Pancreas (tissue), 10 donors: Measurements from ENCODE around the gene IL13. TPM values are rescaled to one million over a fixed set of nuclear protein-coding genes. Genes with fewer than 3 reads are reported as not detected.

Experiments used
- ATAC-seq, 4 donors: fragments of 200-7000 bp; cut with Tn5 transposase; one replicate each; pipeline versions ENCODE4 v1.8.0 to v1.9.1; 2020; ENCODE audit warnings: mild to moderate bottlenecking in 4 of 4, moderate library complexity in 4 of 4
- DNase-seq, 6 donors: peaks; one replicate each; pipeline ENCODE4 v3.0.0-alpha.2; 2020
- FAIRE-seq: peaks from 2 replicates; lab custom pipeline; 2012; peaks lifted over from hg19 to GRCh38; lab: Jason Lieb, UNC
- H3K27ac ChIP-seq, 4 donors: fragments of 200-600 bp; sonication (generic); 1 replicate in 3 of 4; 2 replicates in 1 of 4; pipeline versions ENCODE4 v1.5.0 to v1.8.0; 2020
- H3K27me3 ChIP-seq, 4 donors: fragments of 200-600 bp; one replicate each; pipeline ENCODE4 v1.8.0; 2021
- H3K36me3 ChIP-seq, 3 donors: fragments of 200-600 bp; sonication (generic) in 1 of 3; one replicate each; pipeline versions ENCODE4 v1.5.0 to v1.8.0; 2020 to 2021
- H3K4me1 ChIP-seq, 3 donors: fragments of 200-600 bp; one replicate each; pipeline ENCODE4 v1.8.0; 2021
- H3K4me3 ChIP-seq, 4 donors: fragments of 200-600 bp; sonication (generic) in 2 of 4; one replicate each; pipeline versions ENCODE4 v1.5.0 to v1.8.0; 2020 to 2021
- H3K9me3 ChIP-seq, 4 donors: fragments of 200-600 bp; one replicate each; pipeline ENCODE4 v1.8.0; 2021
- CTCF ChIP-seq, 4 donors: fragments of 200-600 bp; sonication (generic) in 3 of 4; IDR thresholded peaks; one replicate each; pipeline versions ENCODE4 v1.5.0 to v1.8.0; 2021; ENCODE audit warnings: antibody characterized with exemption in 4 of 4
- WGBS, 2 donors: extraction: QIAGEN DNeasy Blood & Tissue Kit; methylation state at CpG; one replicate each; pipeline ENCODE4 v1.1.7; 2013; 5-methylcytosine and 5-hydroxymethylcytosine counted together
- intact Hi-C, 3 donors: fragments of 100-400 bp; cut with DNase I; formaldehyde crosslinking; loops; one replicate each; pipeline versions ENCODE4 v1.11.1 to v1.14.2; 2022
- polyA plus RNA-seq, 2 donors: library from polyadenylated mRNA; stranded (reverse); fragments of 200-250 nt; gene quantifications; one replicate each; pipeline ENCODE4 v1.2.3, GENCODE V29; 2013
- total RNA-seq, 6 donors: library from RNA; stranded (reverse); fragmentation: NEBNext Ultra II Directional in 4 of 6; extraction: Animal tissue kit (Norgen Biotek cat#: 25700) in 4 of 6; gene quantifications; one replicate each; pipeline versions ENCODE4 v1.2.1 to v1.2.4, GENCODE V29; 2021 to 2023
- donor health status: healthy with polysubstance abuse.
- donor health status: DM: no; HTN: no; CAD: no; lungs with moderate emphysema.
- donor health status: DM: no; HTN: no; CAD: no.
- donor health status: control.
- donor health status: control.
- donor health status: Bipolar disorder and iron deficiency.
- donor health status: DM: yes; HTN: yes; CAD: no.
- donor health status: DM: no; HTN: no; CAD: no.
- donor health status: DM: no; HTN: no; CAD: no.
- donor health status: DM: yes; HTN: yes; CAD: no.

The IL13 gene
- total and polyA plus RNA-seq, 8 donors, result 0.07 TPM; not detected in 7

GRCh38 chr5:132674671-132675506 is 16.9 kb downstream of the IL13 start:
- H3K36me3 ChIP-seq, result no peaks in the 10 kb centered on the region
- 60 to 70% methylated on average over 13 of the region's 13 CpGs for WGBS, 2 donors
- FAIRE-seq (no peak), ATAC-seq (peak; percentile 55 to 76 (median 75)), DNase-seq (no peak)
- H3K4me1 ChIP-seq, result no peaks in the 10 kb centered on the region
- TF ChIP-seq CTCF (IDR thresholded peaks at IDR 0.05), result no peak
- intact Hi-C loops, result no loop called here
- H3K27me3 ChIP-seq, result no peaks in the 10 kb centered on the region
- H3K27ac ChIP-seq, result peak overlapping the region; percentile 38 to 58 (median 40)
- H3K9me3 ChIP-seq, result no peaks in the 10 kb centered on the region
- H3K4me3 ChIP-seq, result no peak overlapping the region

GRCh38 chr5:132675936-132676689 is 18.1 kb downstream of the IL13 start:
- intact Hi-C loops, result no loop called here

GRCh38 chr5:132677191-132677590 is 19.2 kb downstream of the IL13 start:
- DNase-seq (no peak), FAIRE-seq (no peak), ATAC-seq (peak in 3 of 4 donors; percentile 62 to 79 (median 78))
- Histone ChIP-seq H3K4me3 (no peak overlapping the region), H3K27me3 (no peaks in the 10 kb centered on the region), H3K27ac (no peak overlapping the region), H3K4me1 (no peaks in the 10 kb centered on the region), H3K36me3 (no peaks in the 10 kb centered on the region), H3K9me3 (no peaks in the 10 kb centered on the region)
- intact Hi-C loops, result no loop called here
- no peak for TF ChIP-seq CTCF (IDR thresholded peaks at IDR 0.05)
- WGBS, 2 donors, result 65 to 73% methylated on average over 7 of the region's 7 CpGs

More at GRCh38 chr5:132675936-132676689, 18.1 kb downstream of the IL13 start:
- FAIRE-seq (no peak), DNase-seq (no peak), ATAC-seq (no peak)
- Histone ChIP-seq H3K27ac (no peak overlapping the region), H3K9me3 (no peaks in the 10 kb centered on the region), H3K4me3 (no peak overlapping the region), H3K27me3 (no peaks in the 10 kb centered on the region), H3K4me1 (no peaks in the 10 kb centered on the region), H3K36me3 (no peaks in the 10 kb centered on the region)
- WGBS, 2 donors, result 82 to 88% methylated on average over 11 of the region's 11 CpGs
- no peak for TF ChIP-seq CTCF (IDR thresholded peaks at IDR 0.05)

- H3K27ac ChIP-seq, result no peak overlapping the region
Measured at GRCh38 chr5:132677682-132678400, 19.9 kb downstream of the IL13 start.

More at GRCh38 chr5:132677682-132678400, 19.9 kb downstream of the IL13 start:
- H3K36me3 ChIP-seq, result no peaks in the 10 kb centered on the region
- DNase-seq (no peak), ATAC-seq (no peak), FAIRE-seq (no peak)
- TF ChIP-seq CTCF (IDR thresholded peaks at IDR 0.05), result no peak
- H3K9me3 ChIP-seq, result no peaks in the 10 kb centered on the region
- no peaks in the 10 kb centered on the region for H3K27me3 ChIP-seq
- no peak overlapping the region for H3K4me3 ChIP-seq
- H3K4me1 ChIP-seq, result no peaks in the 10 kb centered on the region
- WGBS, 2 donors, result 83 to 85% methylated on average over 15 of the region's 15 CpGs
- intact Hi-C loops, result no loop called here
